Measurements from ENCODE around the gene TRIM25.
A peak's percentile ranks its signal among the peaks of the same experiment; 100 is the strongest.
"Not testable (repeated sequence)": the region's sequence is repeated elsewhere in the genome, so short reads cannot be mapped to it uniquely, and the experiment has no call there.

TRIM25 gene, protein sequence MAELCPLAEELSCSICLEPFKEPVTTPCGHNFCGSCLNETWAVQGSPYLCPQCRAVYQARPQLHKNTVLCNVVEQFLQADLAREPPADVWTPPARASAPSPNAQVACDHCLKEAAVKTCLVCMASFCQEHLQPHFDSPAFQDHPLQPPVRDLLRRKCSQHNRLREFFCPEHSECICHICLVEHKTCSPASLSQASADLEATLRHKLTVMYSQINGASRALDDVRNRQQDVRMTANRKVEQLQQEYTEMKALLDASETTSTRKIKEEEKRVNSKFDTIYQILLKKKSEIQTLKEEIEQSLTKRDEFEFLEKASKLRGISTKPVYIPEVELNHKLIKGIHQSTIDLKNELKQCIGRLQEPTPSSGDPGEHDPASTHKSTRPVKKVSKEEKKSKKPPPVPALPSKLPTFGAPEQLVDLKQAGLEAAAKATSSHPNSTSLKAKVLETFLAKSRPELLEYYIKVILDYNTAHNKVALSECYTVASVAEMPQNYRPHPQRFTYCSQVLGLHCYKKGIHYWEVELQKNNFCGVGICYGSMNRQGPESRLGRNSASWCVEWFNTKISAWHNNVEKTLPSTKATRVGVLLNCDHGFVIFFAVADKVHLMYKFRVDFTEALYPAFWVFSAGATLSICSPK

GRCh38 chr17:56913867-56914580, at the start of gene TRIM25:
Gene TRIM25 (minus strand): TSS chr17:56914049. CDS start chr17:56913988, 61 bp downstream.
- DNase-seq (ENCODE audit: low read depth), result peak; percentile 73

GRCh38 chr17:56960596-56961538, 47.0 kb upstream of the TRIM25 start, which contains the start of gene COIL:
Gene COIL (minus strand): TSS chr17:56961050. CDS start chr17:56961019, 31 bp downstream.
- DNase-seq (ENCODE audit: low read depth), result peak; percentile 75

GRCh38 chr17:56956992-56957391, 43.1 kb upstream of the TRIM25 start:
- no peak for DNase-seq (ENCODE audit: low read depth)

GRCh38 chr17:56949595-56949994, 35.7 kb upstream of the TRIM25 start:
- DNase-seq (ENCODE audit: low read depth), result no peak

DNA sequence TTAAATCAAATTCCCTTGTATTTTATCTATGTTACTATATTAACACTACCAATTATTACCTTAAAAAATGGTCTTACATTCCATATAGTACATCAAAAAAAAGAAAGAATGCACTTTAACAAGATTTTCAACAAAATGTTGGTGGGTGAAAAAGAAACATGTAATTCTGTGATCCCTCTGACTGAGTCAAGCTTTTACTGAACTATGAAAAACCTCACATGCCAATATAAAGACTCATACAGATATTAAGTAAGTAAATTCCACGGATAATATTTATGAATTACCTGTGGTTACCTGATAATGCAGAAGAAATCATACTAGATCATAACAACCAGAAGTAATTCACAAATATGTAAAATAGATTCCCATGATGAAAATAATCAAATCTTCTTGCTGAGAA, 34.6 kb upstream of the TRIM25 start:
- DNase-seq (ENCODE audit: low read depth), result no peak

- no peak for DNase-seq (ENCODE audit: low read depth)
Measured at GRCh38 chr17:56947741-56948140, 33.9 kb upstream of the TRIM25 start.

DNA sequence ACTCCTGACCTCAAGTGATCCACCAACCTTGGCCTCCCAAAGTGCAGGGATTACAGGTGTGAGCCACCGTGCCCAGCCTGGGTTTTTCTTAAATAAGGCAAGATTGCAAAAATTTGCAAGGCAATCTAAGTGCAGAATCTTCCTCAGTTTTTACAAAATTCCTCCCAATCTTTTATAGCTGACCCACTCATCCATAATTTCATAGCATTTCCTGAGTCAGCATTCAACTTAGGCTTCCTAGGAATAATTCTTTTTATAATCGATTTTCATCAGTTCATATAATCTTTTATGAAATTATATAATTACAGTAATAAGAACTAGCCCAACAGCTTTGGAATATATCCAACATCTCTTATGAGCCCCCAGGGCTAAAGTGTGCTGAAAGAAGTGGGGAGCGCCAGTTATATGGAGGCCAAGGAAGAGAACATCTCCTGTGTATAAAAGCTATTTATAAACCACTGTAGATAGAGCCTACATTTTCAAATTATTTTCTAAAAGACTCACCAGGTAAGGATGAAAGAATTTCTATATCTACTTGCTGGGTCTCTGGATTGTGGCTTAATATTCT, 32.2 kb upstream of the TRIM25 start:
- DNase-seq (ENCODE audit: low read depth), result no peak

- no peak for DNase-seq (ENCODE audit: low read depth)
Measured at GRCh38 chr17:56943505-56944125, 29.8 kb upstream of the TRIM25 start.

- DNase-seq (ENCODE audit: low read depth), result peak; percentile 21
Measured at GRCh38 chr17:56939869-56940484, 26.1 kb upstream of the TRIM25 start.

- DNase-seq (ENCODE audit: low read depth), result not testable (repeated sequence)
Measured at GRCh38 chr17:56938206-56938605, 24.4 kb upstream of the TRIM25 start.

DNA sequence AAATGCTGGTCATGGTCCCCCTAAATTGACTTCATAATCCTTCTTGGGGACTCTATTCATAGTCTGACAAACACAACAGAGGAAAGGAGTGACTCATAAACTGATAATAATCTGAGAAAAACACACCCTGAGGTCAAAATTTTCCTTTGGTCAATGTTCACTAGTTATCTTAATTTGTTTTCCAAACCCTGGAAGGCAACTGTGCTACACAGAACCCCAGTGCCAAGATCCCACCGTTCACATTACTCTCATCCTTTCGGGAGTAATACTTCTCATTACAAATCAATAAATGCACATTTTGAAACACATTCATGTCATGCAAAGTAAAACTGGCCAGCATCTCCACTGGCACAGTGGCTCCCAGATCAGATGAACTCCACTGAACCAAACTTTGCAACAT, 23.8 kb upstream of the TRIM25 start:
- no peak for DNase-seq (ENCODE audit: low read depth)

DNA sequence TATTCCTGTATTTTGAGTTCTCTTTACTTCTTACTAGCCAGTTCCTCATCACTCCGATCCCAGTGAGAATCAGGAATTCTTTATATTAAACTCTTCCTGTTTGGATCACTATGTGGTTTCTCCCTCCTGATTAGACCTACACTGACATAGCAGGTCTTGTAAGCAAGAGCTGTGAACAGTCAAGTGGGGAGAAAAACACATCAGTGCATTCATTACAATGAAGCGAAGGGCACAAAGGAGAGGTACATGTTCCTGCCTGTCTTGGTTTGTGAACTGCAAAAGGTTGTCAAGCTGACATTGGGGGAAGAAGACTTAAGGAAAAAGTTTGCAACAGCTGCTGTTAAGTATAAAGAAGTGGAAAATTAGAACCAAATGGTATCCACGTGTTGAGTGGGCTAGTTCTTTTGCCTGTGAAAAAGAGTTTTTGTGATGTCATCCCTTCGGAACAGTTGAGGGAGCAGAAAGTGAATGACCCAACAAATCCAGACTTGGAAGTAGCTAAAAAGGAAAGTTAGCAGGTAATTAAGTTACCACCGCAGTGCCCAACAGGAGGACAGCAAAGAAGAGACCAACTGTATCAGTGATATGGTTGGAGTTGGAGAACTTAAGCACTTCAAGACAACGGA, 23.0 kb upstream of the TRIM25 start:
- no peak for DNase-seq (ENCODE audit: low read depth)

DNA sequence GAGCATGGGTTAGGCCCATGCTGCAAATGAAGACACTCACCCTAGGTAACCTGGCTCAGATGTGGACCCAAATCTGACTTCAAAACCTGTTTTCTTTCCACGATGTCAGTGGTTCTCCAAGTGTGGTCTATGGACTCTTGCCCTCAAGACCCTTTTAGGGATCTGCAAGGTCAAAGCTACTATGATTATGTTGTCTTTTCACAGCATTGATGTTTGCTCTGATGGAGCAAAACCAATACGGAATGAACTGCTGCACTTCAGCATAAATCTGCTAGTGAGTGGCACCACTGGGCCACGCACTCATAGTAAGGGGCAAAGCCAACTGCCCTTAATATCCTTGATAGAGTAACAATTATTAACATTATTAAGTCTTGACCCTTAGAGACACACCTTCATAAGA, 21.6 kb upstream of the TRIM25 start:
- DNase-seq (ENCODE audit: low read depth), result no peak

- no peak for DNase-seq (ENCODE audit: low read depth)
Measured at GRCh38 chr17:56934280-56934679, 20.4 kb upstream of the TRIM25 start.

GRCh38 chr17:56933868-56934267, 20.0 kb upstream of the TRIM25 start:
- DNase-seq (ENCODE audit: low read depth), result no peak

GRCh38 chr17:56933151-56933745, 19.4 kb upstream of the TRIM25 start:
- no peak for DNase-seq (ENCODE audit: low read depth)

- DNase-seq (ENCODE audit: low read depth), result no peak
Measured at GRCh38 chr17:56930739-56931337, 17.0 kb upstream of the TRIM25 start.

- DNase-seq (ENCODE audit: low read depth), result no peak
Measured at GRCh38 chr17:56929362-56929969, 15.6 kb upstream of the TRIM25 start.

GRCh38 chr17:56928586-56928985, 14.7 kb upstream of the TRIM25 start:
- no peak for DNase-seq (ENCODE audit: low read depth)
